H1 (cell line): Measurements from ENCODE around the gene ASB4. TPM values are rescaled to one million over a fixed set of nuclear protein-coding genes. Genes with fewer than 3 reads are reported as not detected.

Experiments used
- CHD7 ChIP-seq: fragments of 300-600 bp; sonication (generic); IDR thresholded peaks from 2 replicates; pipeline ENCODE4 v1.7.1; 2012; ENCODE audit warnings: low read length, moderate library complexity, mild to moderate bottlenecking, inconsistent platforms; ENCODE audit not compliant: insufficient replicate concordance
- polyA plus RNA-seq, 7 experiments: library from polyadenylated mRNA; depleted of rRNA in 3 of 7; stranded (reverse) in 5 of 7; unstranded in 2 of 7; fragments of >200 nt in 5 of 7; fragments of 200-250 nt in 2 of 7; gene quantifications; 1 replicate in 5 of 7; 2 replicates in 1 of 7; 4 replicates in 1 of 7; pipeline versions ENCODE4 v1.2.1 to v1.2.3, GENCODE V29; 2011 to 2013; ENCODE audit warnings: missing spikeins in 2 of 7, mixed read lengths in 2 of 7
- total RNA-seq: library from RNA; stranded (reverse); fragmentation: NEBNext Ultra II Directional; extraction: Animal tissue kit (Norgen Biotek cat#: 25700); gene quantifications from 2 replicates; pipeline ENCODE4 v1.2.1, GENCODE V29; 2021

Gene ASB4
- total and polyA plus RNA-seq, 2 of the 8 experiments (the other 6 are each of a cell fraction or from before 2014, with no cell fraction given) = not detected

- TF ChIP-seq CHD7 = no peak
Measured at GRCh38 chr7:95583834-95584621, 98.3 kb downstream of the ASB4 start (continued).
